GM10266 (cell line): ENCODE results near the gene ASPSCR1.
A peak's percentile ranks its signal among the peaks of the same experiment; 100 is the strongest.

Experiments used
- DNase-seq: peaks from one replicate; pipeline ENCODE4 v3.0.0; 2012; ENCODE audit errors: extremely low spot score
- CTCF ChIP-seq: IDR thresholded peaks from 2 replicates; pipeline ENCODE4 v1.5.1; 2012; ENCODE audit warnings: mild to moderate bottlenecking, low read depth; ENCODE audit not compliant: control insufficient read depth, insufficient read depth; ENCODE audit errors: missing control alignments

ASPSCR1 gene

GRCh38 chr17:82062076-82062983, 84.9 kb downstream of the ASPSCR1 start:
- DNase-seq: no peak
- no peak for TF ChIP-seq CTCF

- no peak for DNase-seq
- TF ChIP-seq CTCF: no peak
Observed at GRCh38 chr17:82062984-82063368, 85.5 kb downstream of the ASPSCR1 start.

GRCh38 chr17:82063424-82064415, 86.3 kb downstream of the ASPSCR1 start:
- TF ChIP-seq CTCF: no peak
- DNase-seq: no peak

GRCh38 chr17:82064433-82065192, 87.2 kb downstream of the ASPSCR1 start:
- DNase-seq: no peak
- TF ChIP-seq CTCF: no peak

- DNase-seq: no peak
- TF ChIP-seq CTCF: no peak
Observed at GRCh38 chr17:82065193-82065637, 87.8 kb downstream of the ASPSCR1 start.

GRCh38 chr17:82065638-82066303, 88.3 kb downstream of the ASPSCR1 start, which contains the start of gene DUS1L:
DUS1L (minus strand) TSS chr17:82065804; CDS start chr17:82065059, 745 bp downstream.
- TF ChIP-seq CTCF: no peak
- DNase-seq: peak; percentile 96
